Measurements from ENCODE around the gene MSH5. TPM values are rescaled to one million over a fixed set of nuclear protein-coding genes. Genes with fewer than 3 reads are reported as not detected.

The MSH5 gene
- total RNA-seq, 1 donor from 2014 or later: 9.6 TPM

DNA sequence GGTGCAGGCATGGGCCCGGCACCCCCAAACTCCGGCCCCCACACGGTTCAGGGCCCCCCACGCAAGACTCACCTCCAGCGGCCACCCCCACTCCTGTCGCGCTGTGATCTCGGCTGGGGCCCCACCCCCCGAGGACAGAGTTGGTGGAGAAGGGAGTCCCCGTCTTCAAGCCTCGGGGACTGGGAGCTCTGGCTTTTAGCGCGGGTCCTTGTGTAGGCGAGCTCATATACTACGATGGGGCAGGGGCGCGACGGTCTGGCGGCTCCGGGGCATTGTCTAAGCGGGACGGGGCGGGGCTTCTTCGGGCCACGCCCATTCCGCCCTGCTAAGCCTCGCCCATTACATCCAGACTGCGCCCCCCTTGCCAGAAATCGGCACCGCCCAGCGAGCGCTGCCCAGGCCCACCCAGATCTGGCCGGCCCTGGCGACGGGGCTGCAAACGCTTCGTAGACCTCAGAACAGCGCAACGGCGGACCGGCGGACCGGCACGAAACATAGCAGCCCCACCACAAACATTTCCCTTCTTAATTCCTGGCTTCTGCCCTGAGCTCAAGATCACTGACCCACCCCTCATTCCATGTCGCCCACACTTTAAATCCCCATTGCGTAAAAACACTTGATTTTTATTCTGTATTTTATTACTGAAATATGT lies 9.7 kb upstream of the MSH5 start:
- DNase-seq: peak; percentile 98

DNA sequence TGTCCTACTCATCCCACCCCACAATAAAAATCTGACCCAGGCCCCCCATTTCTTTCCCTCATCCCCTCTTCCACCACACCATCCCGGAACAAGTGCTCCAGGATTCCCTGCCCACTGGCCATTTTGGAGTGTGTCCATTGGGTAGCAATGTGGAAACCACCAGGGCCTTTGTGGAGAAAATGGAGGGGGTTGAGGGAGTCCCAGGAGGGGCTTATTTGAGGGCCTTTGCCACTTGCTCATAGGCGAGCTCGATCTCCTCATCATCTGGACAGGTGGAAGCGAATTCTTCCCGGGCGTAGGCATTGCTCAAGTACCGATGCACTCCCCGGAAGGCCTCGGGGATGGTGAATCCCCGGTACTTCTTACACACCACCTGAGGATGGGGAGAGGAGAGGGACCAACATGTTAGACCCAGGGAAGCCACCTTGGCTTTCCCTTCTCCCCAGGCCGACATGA lies 9.1 kb upstream of the MSH5 start:
- DNase-seq: no peak

DNA sequence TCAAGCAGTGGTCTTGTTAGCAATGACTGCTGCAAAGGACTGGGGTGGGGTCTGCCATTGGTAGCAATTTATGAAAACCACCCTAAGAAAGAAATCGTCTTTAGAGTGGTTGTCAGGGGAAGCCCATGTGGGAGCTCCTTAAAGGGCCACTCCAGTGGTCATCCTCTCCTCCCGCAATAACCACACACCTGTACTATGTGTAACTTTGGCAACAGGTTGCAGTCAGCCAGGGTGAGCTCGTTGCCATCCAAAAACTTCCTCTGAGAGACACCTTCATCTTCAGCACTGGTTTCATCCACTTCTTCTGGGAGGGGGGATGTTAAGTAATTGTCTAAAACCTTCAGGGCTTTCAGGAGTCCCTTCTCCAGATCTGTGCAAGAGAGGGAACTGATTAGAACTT lies 7.8 kb upstream of the MSH5 start:
- no peak for DNase-seq

DNA sequence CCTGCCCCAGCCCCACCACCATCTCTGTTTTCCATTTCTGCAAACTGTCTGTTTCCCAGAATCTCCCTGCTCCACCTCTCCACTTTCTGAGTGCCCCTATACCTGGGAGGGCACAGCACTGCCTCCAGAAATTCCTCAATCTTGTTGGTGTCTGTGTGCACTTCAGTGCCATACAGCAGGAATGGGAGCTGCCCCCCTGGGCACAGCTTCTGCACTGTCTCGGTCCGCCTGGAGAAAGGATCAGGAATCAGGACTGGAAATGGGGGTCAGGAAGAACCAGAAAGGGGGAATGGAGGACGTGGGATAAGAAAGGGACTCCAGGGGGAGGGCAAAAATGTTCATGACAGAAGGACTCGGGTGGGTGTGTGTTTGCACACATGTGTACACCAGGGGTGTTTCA lies 6.1 kb upstream of the MSH5 start:
- no peak for DNase-seq

DNA sequence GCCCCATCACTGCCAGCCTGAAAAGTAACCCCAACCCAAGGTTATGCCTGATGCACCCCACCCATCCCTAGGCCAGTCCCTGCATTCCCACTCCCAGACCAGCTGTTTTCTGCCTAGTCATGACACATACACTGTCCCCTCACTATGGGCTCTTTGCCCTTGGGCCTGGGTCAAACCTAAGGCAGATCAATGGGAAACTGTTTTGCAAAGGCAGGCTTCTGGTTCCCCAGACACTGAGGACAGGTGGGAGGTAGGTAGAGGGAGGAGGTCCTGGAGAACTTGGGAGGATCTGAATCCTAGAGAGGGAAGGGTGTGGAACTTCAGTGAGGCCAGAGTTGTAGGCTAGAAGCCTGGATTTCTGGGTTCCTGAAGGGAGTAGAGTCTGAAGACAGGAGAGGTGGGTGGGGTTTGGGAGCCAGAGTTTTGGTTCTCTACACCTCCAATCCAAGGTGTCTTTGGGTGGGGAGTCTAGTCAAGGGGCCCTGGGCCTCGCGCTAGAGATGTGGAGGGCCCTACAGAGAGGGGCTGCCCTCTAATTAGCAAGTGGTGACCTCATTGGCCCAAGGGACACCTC lies 5.5 kb upstream of the MSH5 start:
- no peak for DNase-seq

DNA sequence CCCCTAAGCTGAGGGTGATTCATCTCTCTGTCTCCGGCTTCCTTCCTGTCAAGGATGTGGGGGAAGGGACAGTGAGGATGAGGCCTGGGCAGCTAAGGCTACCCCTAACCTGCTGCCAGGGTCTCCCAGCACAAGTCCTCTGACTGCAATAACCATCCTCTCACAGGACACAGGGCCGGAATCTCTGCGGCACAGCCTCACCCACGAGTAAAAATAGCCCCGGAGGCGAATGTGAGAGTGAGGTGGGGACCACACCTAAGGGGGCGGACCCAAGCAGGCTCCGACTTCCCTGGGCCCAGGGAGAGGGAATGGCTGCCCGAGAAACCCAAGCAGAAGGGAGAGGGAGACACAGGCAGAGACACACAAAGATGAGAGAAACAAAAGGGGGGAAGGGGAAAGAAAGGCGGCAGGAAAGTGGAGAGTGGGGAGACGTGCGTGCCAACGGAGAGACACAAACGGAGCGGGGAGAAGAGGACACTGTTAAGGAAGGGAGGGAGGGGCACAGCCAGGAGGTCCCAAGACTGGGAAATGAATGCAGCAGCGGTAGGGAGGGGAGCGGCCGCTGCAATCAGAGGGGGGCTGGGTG lies 4.9 kb upstream of the MSH5 start:
- peak; percentile 69 for DNase-seq

DNA sequence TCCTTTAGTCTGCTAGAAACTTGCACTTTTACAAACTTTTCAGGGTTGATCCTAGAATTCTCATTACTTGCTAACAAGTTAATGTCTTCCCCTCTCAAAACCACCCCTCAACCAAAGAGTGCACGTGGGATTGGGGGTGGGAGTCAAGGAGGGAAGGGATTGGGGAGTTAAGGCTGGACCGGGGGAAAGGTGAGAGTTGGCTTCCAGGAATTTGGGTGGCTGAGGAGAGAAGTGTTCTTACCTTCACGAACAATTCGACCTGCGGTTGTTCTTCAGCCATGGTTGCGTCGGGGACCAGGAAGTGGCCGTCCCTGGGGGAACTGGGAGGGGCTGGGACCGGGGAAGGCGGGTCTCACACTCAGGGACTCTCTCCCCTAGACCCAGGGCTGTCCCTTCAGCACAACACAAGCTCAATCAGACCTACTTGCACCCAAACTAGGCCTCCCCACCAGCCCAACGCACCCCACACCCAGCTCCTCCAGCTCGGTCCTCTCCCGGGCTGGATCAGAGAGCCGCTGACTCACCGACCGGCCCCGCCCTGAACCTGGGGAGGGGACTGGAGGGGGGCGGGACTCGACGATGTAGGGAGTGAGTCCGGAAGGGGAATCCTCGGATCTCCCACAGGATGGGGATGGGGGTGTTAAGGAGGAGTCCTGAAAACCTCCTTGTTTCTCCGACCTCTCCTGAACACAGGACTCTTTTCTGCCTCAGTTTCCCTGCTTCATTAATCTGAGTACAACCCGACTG lies 3.6 kb upstream of the MSH5 start, which contains the start of gene CLIC1:
Gene CLIC1, minus strand, starts transcription at position 510 of the 747 bp plus-strand sequence. Its CDS starts 230 bp downstream, at position 280.
- DNase-seq: peak; percentile 93

DNA sequence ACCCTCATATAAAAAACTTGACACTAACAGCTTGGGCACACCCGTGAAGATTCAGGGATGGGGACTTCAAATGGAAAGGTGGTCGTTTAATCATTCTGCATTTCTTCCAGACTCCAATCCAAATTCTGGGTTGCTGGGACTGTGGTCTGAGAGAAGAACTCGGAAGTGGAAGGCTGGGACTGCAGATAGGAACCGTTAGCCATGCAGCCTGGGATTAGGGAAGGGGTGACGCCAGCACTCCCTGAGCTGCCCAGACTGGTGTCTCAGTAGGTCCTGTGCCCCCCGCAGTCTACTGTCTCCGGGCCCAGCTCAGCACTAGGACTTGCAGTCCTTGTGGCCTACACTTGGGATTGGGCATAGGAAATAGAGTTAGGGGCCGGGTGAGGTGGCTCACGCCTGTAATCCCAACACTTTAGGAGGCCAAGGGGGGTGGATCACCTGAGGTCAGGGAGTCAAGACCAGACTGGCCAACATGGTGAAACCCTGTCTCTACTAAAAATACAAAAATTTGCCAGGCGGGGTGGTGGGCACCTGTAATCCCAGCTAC lies 3.0 kb upstream of the MSH5 start:
- no peak for DNase-seq

DNA sequence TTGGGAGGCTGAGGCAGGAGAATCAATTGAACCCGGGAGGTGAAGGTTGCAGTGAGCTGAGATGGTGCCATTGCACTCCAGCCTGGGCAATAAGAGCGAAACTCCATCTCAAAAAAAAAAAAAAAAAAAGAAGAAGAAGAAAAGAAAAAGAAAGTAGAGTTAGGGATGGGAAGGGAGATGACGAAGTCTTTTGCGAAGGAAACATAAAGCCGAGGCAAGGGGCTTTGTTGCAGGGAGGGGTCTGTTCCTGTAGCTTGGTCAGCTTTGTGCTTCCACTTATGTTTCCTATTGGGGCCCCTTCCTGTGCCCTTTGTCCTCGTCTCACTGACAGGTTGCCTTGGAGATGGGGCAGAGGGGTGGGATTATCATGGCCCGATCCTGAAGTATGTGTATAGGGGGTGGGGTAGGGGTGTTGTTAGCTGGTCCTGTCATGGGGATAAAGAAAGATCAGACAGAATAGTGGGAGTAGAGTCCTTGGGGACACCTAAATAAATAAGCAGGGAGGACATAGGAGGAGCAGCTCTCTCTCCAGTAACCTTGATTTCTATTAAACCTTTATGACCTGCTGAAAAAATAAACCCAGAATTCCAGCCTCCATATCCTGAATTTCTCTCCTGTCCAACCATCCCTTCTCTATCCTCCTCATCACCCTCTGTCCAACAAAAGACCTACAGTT lies 2.4 kb upstream of the MSH5 start:
- no peak for DNase-seq

DNA sequence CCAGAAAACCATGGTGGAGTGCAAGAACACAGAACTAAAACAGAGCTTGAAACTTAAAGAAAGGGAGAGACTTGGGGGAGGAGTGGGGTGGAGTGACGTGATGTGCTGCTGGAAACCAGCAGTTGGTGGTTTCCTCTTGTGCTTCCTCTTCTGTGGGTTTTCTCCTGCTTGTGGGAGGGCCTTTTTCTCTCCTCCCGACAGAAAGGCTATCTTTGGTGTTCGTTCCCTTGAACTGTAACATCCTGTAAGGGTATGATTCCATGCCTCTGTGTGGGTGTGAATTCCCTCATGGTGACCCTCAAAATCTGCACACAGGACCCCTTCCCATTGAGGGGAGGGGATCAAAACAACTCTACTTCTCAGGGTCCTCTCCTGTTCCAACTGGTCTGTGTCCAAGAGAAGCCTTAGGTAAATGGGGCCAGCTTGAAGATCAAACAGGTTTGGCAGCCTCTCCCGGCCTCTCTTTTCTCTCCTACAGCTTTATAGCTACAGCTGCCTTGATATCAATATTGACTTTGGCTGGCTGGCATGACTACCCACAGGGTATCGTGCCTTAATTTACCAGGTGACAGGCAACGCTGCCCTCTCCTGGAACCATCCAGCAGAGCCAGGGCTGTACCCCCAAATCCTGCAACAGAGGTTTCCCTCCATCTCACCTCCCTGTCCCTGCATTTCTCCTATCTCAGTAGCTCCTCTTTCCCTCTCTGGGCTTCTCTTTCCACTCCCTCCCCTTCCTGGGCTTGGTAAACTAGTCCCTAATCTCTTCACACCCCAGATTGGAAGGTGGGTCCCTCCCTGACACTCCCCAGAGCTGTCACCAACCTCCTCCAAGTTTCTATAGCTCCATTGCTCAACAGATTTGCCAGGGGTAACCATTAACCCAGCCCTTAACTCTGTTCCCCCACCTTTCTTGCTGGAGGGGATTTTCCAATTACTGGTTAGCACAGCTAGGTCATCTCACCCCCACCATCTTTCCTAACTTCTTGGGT lies 1.5 kb upstream of the MSH5 start:
- DNase-seq: peak; percentile 67

DNA sequence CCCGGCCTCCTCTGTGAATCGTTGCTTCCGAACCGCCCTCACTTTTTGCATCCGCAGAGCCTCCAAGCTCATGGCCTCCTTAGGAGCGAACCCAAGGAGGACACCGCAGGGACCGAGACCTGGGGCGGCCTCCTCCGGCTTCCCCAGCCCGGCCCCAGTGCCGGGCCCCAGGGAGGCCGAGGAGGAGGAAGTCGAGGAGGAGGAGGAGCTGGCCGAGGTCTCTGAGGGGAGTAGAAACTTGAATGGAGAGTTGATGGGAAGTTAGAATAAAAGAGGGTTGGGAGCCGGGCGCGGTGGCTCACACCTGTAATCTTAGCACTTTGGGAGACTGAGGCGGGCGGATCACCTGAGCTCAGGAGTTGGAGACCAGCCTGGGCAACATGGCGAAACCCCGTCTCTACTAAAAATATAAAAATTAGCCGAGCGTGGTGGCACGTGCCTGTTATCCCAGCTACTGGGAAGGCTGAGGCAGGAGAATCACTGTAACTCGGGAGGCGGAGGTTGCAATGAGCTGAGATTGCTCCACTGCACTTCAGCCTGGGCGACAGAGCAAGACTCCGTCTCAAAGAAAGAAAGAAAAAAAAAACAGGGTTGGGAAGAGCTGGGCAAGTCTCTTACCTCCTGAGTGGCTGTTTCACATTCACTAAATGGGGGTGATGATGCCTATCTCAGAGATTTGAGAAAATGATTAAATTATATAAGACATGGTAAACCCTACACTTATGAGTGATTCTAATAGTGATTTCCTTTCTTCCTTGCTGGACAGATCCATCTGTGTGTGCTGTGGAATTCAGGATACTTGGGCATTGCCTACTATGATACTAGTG lies 805 bp downstream of the MSH5 start:
- no peak for DNase-seq

DNA sequence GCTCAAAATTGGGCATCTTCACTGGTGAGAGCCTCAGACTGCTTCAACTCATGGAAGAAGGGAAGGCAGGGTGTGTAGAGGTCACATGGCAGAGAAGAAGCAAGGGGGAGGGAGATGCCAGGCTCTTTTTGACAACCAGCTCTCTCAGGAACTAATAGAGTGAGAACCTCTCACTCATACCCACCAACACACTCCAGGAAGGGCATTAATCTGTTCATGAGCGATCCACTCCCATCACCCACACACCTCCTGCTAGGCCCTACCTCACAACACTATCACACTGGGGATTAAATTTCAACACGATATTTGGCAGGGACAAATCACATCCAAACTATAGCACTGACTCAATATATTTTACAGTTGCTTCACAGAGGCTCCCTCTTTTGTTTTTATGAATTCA lies 2.0 kb downstream of the MSH5 start:
- no peak for DNase-seq

DNA sequence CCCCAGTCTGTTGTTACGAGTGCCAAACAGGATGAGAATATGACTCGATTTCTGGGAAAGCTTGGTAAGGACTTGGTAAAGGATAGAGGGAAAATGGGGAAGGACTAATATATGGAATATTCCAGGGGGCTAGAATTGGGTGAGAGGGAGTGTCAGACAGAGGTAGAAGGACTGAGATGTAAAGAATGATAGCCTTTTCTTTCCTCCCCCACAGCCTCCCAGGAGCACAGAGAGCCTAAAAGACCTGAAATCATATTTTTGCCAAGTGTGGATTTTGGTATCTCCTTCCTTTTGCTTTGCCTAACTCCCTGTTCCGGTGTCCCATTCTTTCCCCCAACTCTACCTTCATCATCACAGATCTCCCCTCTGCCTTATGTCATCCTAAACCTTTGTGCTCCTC lies 3.1 kb downstream of the MSH5 start:
- DNase-seq: no peak

DNA sequence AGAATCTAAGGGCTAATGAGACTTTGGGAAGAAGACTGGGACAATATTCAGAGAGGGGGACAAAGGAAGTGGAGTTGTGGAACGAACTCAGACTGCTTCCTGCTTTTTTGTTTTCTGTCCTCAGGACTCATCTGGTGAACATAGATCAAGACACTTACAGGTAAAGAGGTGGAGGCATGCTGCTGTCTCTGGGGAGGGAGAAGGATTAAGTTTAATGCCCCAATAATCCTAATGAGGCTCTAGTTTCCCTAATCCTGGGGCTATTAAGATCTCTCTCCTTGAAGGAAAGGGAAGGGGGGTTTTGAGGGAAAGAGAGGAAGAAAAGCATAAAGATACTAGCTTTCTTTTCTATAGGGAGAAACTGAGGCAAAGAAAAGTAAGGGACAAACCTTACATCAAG lies 4.6 kb downstream of the MSH5 start:
- DNase-seq: no peak

DNA sequence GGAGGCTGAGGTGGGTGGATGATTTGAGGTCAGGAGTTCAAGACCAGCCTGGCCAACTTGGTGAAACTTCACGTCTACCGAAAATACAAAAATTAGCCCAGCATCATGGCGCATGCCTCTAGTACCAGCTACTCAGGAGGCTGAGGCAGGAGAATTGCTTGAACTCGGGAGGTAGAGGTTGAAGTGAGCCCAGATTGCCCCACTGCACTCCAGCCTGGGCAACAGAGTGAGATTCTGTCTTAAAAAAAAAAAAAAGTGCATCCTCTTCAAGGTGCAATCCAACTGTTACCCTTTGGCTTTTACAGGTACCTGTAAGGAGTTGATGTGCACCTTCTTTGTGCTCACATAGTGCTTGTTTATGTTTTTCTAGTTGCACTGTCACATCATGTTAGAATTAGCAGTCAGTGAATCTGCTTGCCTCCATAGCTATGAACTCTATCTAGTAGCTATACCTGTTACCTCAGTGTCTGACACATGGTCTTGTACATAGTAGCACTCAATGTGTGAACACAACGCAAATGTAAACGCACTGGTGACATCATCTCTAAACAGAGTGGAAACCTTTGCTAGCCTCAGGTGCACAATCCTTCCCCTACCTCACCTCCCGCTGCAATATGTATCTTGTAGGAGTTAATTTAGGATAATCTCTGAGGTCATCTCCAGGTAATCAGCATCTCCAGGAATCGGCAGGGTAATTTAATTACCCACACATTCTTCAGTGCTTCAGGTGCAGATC lies 9.7 kb downstream of the MSH5 start:
- DNase-seq: no peak

DNA sequence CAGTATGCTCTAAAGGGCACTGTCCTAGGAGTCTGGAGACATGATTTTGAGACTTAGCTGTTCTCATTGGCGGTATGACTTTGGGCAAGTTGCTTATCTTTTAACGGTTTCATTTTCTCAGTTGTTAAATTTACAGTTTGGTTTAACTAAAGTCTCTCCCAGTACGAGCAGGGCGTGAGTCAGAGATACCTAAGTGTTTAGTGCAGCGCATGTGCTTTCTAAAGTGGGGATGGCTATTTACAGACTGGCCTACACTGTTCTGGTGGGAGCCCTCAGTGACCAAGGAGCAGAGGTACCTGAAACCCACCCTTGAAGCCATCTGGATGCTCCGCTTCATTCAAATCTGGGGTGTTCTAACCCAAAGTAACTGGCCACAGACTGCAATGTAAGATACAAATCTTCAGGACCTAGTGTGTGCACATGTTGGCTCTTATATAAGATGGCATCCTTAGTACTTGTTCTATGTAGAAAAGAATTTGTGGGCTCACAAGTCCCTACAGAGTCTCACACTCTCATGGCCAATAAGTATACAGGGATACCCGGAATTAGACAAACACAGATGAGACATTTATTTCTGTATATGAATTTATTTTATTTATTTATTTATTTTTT lies 10.7 kb downstream of the MSH5 start:
- DNase-seq: no peak

DNA sequence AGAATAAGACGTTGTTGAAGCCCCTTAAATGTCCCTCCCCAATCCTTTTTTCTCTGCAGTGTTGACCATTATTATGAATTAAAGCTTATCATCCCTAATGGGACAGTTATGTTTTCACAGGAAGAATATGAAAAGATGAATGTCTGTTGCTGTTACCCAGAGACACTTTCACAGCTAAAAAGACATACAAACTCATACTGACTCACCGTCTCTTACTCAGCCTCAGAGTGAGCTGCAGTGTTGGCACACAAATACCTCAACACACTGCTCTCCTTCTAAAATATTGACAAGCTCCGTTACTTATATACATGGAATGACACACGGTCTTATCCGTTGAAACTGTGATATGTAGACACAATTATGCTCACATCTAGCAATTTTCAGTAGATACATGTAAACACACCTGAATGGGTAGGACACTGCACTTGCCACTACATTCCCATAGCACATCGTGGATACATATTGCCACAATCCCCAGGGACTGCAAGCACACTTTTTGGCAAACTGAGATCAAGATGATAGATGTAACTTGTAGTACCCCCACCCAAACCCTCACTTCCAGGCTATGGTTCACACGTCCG lies 13.0 kb downstream of the MSH5 start:
- DNase-seq: no peak

DNA sequence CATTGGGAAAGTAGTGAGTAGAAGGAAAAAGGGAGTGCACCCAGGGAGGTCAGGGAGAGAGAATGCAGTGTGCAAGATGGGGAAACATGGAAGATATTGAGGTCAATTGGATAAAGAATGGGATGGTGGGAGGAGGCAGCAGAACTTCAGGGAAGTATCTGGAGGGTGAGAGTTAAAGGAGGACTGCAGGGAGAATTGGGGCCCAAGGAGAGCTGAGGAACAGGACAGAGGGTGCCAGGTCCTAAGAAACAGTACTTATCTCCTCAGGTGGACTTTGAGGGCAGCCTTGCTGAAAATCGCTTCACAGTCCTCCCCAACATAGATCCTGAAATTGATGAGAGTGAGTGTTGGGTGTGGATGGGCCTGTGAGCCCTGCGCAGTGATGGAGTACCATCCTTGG lies 18.5 kb downstream of the MSH5 start:
- no peak for DNase-seq

DNA sequence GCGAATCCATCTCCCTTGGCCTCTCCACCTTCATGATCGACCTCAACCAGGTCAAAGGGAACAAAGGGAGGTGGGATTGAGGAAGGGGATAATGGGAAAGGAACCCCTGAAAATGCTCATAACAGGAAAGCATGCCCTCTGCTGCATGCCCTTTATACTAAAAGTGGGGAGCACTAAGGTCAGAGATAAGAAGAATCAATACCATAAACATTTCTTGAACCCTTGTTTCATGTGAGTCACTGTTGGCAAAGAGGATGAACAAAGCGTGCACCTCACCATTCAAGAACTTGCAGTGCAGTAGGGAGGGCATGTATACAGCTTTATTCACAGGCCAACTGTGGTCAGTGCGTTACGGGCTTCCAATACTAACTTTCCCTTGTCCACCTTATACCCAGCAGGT lies 21.0 kb downstream of the MSH5 start:
- no peak for DNase-seq
